HG02870 (cell line): Measurements from ENCODE around the gene SFTA2.
"Not testable (repeated sequence)": the region's sequence is repeated elsewhere in the genome, so short reads cannot be mapped to it uniquely, and the experiment has no call there.

Experiments used
- ATAC-seq: cut with Tn5 transposase; IDR thresholded peaks from one replicate; pipeline ENCODE4 v1.9.1; 2021; ENCODE audit warnings: mild to moderate bottlenecking, moderate library complexity; ENCODE audit not compliant: unreplicated experiment

Gene SFTA2

GRCh38 chr6:30914076-30914853 is 17.7 kb downstream of the SFTA2 start, which contains the start of gene VARS2:
VARS2 (plus strand) TSS chr6:30914238; CDS start chr6:30914837, 599 bp downstream.
- ATAC-seq = peak; percentile 84

GRCh38 chr6:30913721-30914075 is 18.3 kb downstream of the SFTA2 start:
- ATAC-seq = no peak

- ATAC-seq = no peak
Measured at GRCh38 chr6:30912746-30913520, 19.0 kb downstream of the SFTA2 start.

- not testable (repeated sequence) for ATAC-seq
Measured at GRCh38 chr6:30910473-30910872, 21.5 kb downstream of the SFTA2 start.

GRCh38 chr6:30908700-30909099 is 23.3 kb downstream of the SFTA2 start:
- no peak for ATAC-seq

- ATAC-seq = peak; percentile 94
Measured at GRCh38 chr6:30907758-30908591, 24.0 kb downstream of the SFTA2 start, which contains the start of gene GTF2H4. GTF2H4 (plus strand) TSS chr6:30908207.

- ATAC-seq = not testable (repeated sequence)
Measured at GRCh38 chr6:30907290-30907757, 24.6 kb downstream of the SFTA2 start.

GRCh38 chr6:30903236-30903635 is 28.7 kb downstream of the SFTA2 start:
- no peak for ATAC-seq

GRCh38 chr6:30902709-30903108 is 29.3 kb downstream of the SFTA2 start:
- ATAC-seq = no peak

- not testable (repeated sequence) for ATAC-seq
Measured at GRCh38 chr6:30902196-30902595, 29.8 kb downstream of the SFTA2 start.

- ATAC-seq = no peak
Measured at GRCh38 chr6:30901436-30901835, 30.5 kb downstream of the SFTA2 start.

GRCh38 chr6:30900863-30901417 is 31.0 kb downstream of the SFTA2 start:
- no peak for ATAC-seq

GRCh38 chr6:30898750-30899360 is 33.1 kb downstream of the SFTA2 start:
- ATAC-seq = no peak

GRCh38 chr6:30897882-30898281 is 34.1 kb downstream of the SFTA2 start:
- ATAC-seq = no peak

- no peak for ATAC-seq
Measured at GRCh38 chr6:30896541-30896940, 35.4 kb downstream of the SFTA2 start.

GRCh38 chr6:30895343-30895742 is 36.6 kb downstream of the SFTA2 start:
- ATAC-seq = no peak

- no peak for ATAC-seq
Measured at GRCh38 chr6:30894935-30895334, 37.0 kb downstream of the SFTA2 start.

- no peak for ATAC-seq
Measured at GRCh38 chr6:30894381-30894780, 37.6 kb downstream of the SFTA2 start.

GRCh38 chr6:30893666-30894065 is 38.3 kb downstream of the SFTA2 start:
- ATAC-seq = no peak

- ATAC-seq = no peak
Measured at GRCh38 chr6:30893001-30893591, 38.9 kb downstream of the SFTA2 start.
